Endometrial microvascular endothelial cells (primary cell): ENCODE data around the gene GPR63. TPM values are rescaled to one million over a fixed set of nuclear protein-coding genes. Genes with fewer than 3 reads are reported as not detected.
"Not testable (repeated sequence)": the region's sequence is repeated elsewhere in the genome, so short reads cannot be mapped to it uniquely, and the experiment has no call there.

Source experiments
- in situ Hi-C: cut with HindIII; loops from 2 replicates; pipeline ENCODE4 v1.10.0; 2017; ENCODE audit warnings: low sequenced_read_pairs, low pct_unique_long_range_greater_than_20kb; ENCODE audit errors: inconsistent ontology term
- total RNA-seq: library from RNA; depleted of rRNA; stranded (reverse); fragments of >200 nt; gene quantifications from one replicate; pipeline ENCODE4 v1.2.3, GENCODE V29; 2015; ENCODE audit errors: inconsistent ontology term

The GPR63 gene
- total RNA-seq, result 0.09 TPM

GRCh38 chr6:96837081-96837971 lies at the start of gene GPR63:
Gene GPR63 (minus strand): TSS chr6:96837477. CDS start chr6:96799731, 37,746 bp downstream.
- in situ Hi-C loops, result no loop called here

- in situ Hi-C loops, result no loop called here
These were observed 49.2 kb upstream of the GPR63 start for GRCh38 chr6:96886519-96886918.

- in situ Hi-C loops, result not testable (repeated sequence)
These were observed 47.9 kb upstream of the GPR63 start for GRCh38 chr6:96885187-96885631.

- in situ Hi-C loops, result no loop called here
These were observed 40.9 kb upstream of the GPR63 start for GRCh38 chr6:96878143-96878542.

- in situ Hi-C loops, result no loop called here
These were observed 39.7 kb upstream of the GPR63 start for GRCh38 chr6:96876886-96877545.

- in situ Hi-C loops, result no loop called here
These were observed 35.7 kb upstream of the GPR63 start for GRCh38 chr6:96872976-96873375.

- in situ Hi-C loops, result no loop called here
These were observed 27.8 kb upstream of the GPR63 start for GRCh38 chr6:96865055-96865405.

GRCh38 chr6:96864216-96865054 lies 27.2 kb upstream of the GPR63 start:
- in situ Hi-C loops, result no loop called here

GRCh38 chr6:96862560-96862959 lies 25.3 kb upstream of the GPR63 start:
- in situ Hi-C loops, result no loop called here

- in situ Hi-C loops, result no loop called here
These were observed 24.3 kb upstream of the GPR63 start for GRCh38 chr6:96861588-96861987.

- in situ Hi-C loops, result no loop called here
These were observed 19.6 kb upstream of the GPR63 start for GRCh38 chr6:96856856-96857255.

GRCh38 chr6:96853083-96853482 lies 15.8 kb upstream of the GPR63 start:
- in situ Hi-C loops, result no loop called here

GRCh38 chr6:96852605-96853004 lies 15.3 kb upstream of the GPR63 start:
- in situ Hi-C loops, result no loop called here

GRCh38 chr6:96851858-96852257 lies 14.6 kb upstream of the GPR63 start:
- in situ Hi-C loops, result no loop called here

GRCh38 chr6:96849615-96850014 lies 12.3 kb upstream of the GPR63 start:
- in situ Hi-C loops, result no loop called here

- in situ Hi-C loops, result no loop called here
These were observed 7.3 kb upstream of the GPR63 start for GRCh38 chr6:96844530-96844929.

- in situ Hi-C loops, result no loop called here
These were observed 4.1 kb upstream of the GPR63 start for GRCh38 chr6:96841345-96841744.

GRCh38 chr6:96836631-96837080 lies 621 bp downstream of the GPR63 start:
- in situ Hi-C loops, result no loop called here

GRCh38 chr6:96834070-96834469 lies 3.2 kb downstream of the GPR63 start:
- in situ Hi-C loops, result no loop called here
